ENCODE data around the gene ITPRID2. TPM values are rescaled to one million over a fixed set of nuclear protein-coding genes. Genes with fewer than 3 reads are reported as not detected.

The ITPRID2 gene
- total RNA-seq, 1 donor from 2014 or later = 100 TPM

DNA sequence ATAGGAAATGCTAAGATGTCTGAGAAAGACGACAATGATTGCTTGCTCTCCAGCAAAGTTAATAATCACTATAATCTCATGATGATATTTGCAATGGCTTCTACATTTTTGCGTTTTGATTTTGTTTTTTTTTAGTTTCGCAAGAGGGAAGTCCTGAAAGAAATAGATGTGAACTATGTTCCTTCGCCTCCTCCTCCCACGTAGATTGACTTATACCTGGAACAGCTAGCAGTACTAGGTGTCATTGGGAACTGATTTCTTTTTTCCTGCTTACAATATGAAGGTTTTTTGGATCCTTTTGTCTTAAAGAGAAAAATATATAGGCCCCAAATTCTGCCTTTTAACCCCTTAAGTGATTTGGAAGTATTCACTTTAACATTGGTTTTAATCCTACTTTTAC lies 26.7 kb downstream of the ITPRID2 start:
- TF ChIP-seq, protein P1, sequence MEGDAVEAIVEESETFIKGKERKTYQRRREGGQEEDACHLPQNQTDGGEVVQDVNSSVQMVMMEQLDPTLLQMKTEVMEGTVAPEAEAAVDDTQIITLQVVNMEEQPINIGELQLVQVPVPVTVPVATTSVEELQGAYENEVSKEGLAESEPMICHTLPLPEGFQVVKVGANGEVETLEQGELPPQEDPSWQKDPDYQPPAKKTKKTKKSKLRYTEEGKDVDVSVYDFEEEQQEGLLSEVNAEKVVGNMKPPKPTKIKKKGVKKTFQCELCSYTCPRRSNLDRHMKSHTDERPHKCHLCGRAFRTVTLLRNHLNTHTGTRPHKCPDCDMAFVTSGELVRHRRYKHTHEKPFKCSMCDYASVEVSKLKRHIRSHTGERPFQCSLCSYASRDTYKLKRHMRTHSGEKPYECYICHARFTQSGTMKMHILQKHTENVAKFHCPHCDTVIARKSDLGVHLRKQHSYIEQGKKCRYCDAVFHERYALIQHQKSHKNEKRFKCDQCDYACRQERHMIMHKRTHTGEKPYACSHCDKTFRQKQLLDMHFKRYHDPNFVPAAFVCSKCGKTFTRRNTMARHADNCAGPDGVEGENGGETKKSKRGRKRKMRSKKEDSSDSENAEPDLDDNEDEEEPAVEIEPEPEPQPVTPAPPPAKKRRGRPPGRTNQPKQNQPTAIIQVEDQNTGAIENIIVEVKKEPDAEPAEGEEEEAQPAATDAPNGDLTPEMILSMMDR (IDR thresholded peaks at IDR 0.05) = no peak
- Mint-ChIP-seq H3K36me3 (ENCODE audit: unreplicated experiment) (peaks cover 72% of the 10 kb centered on the region), H3K27ac (ENCODE audit: unreplicated experiment) (no peak overlapping the region), H3K9me3 (ENCODE audit: unreplicated experiment) (no peaks in the 10 kb centered on the region), H3K4me3 (ENCODE audit: unreplicated experiment) (no peak overlapping the region), H3K4me1 (ENCODE audit: unreplicated experiment) (peaks cover 8% of the 10 kb centered on the region), H3K27me3 (ENCODE audit: unreplicated experiment) (no peaks in the 10 kb centered on the region)
- DNase-seq (ENCODE audit: extremely low spot score, unreplicated experiment) = no peak

DNA sequence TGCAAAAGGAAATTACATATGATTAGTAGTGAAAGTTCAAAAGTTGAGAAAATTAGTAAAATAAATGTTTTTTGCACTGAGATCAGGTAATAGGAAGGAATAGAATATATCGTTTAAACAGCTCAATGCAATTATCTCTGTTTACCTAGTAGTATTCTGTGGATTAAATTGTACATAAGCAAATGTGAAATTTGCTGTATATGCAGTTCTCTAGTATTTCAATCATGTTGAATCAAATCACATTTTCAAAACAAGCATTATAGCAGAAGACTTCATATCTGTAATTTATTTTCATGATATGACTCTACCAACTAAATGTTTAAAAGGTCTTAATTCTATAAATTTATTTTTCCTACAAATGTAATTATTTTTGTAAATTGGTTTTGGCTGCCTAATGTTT lies 31.6 kb downstream of the ITPRID2 start:
- H3K4me3 Mint-ChIP-seq (ENCODE audit: unreplicated experiment) = no peak overlapping the region
- H3K9me3 Mint-ChIP-seq (ENCODE audit: unreplicated experiment) = no peaks in the 10 kb centered on the region
- peaks cover 55% of the 10 kb centered on the region for H3K36me3 Mint-ChIP-seq (ENCODE audit: unreplicated experiment)
- H3K4me1 Mint-ChIP-seq (ENCODE audit: unreplicated experiment) = no peaks in the 10 kb centered on the region
- H3K27ac Mint-ChIP-seq (ENCODE audit: unreplicated experiment) = no peak overlapping the region
- DNase-seq (ENCODE audit: extremely low spot score, unreplicated experiment) = no peak
- TF ChIP-seq, protein P1 (IDR thresholded peaks at IDR 0.05) = no peak
- no peaks in the 10 kb centered on the region for H3K27me3 Mint-ChIP-seq (ENCODE audit: unreplicated experiment)

DNA sequence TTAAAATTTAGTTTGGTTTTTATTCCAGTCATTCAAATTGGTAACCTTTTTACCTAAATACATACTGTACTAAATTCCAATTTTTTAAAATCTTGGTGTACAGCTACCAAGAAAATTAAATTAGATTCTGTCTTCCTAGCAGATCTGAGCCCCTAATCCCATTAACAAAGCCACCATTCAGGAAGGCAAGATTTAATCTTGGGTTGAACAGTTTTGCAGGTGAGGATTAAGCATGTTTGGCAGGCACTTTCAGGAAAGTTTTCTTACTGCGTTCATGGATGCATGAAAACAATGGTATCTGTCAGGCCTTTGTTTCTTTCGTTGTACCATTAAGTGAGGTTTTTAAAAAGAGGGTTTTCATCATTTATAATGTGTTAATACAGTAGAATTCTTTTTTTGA lies 32.8 kb downstream of the ITPRID2 start:
- H3K27me3 Mint-ChIP-seq (ENCODE audit: unreplicated experiment) = no peaks in the 10 kb centered on the region
- no peak for DNase-seq (ENCODE audit: extremely low spot score, unreplicated experiment)
- no peak overlapping the region for H3K27ac Mint-ChIP-seq (ENCODE audit: unreplicated experiment)
- no peaks in the 10 kb centered on the region for H3K4me1 Mint-ChIP-seq (ENCODE audit: unreplicated experiment)
- no peak overlapping the region for H3K4me3 Mint-ChIP-seq (ENCODE audit: unreplicated experiment)
- H3K9me3 Mint-ChIP-seq (ENCODE audit: unreplicated experiment) = no peaks in the 10 kb centered on the region
- TF ChIP-seq, protein P1 (IDR thresholded peaks at IDR 0.05) = no peak
- peaks cover 45% of the 10 kb centered on the region for H3K36me3 Mint-ChIP-seq (ENCODE audit: unreplicated experiment)

GRCh38 chr2:181934694-181935093 lies 43.2 kb downstream of the ITPRID2 start:
- TF ChIP-seq, protein P1 (IDR thresholded peaks at IDR 0.05) = no peak
- peaks cover 2% of the 10 kb centered on the region for H3K4me1 Mint-ChIP-seq (ENCODE audit: unreplicated experiment)
- no peak for DNase-seq (ENCODE audit: extremely low spot score, unreplicated experiment)
- H3K9me3 Mint-ChIP-seq (ENCODE audit: unreplicated experiment) = no peaks in the 10 kb centered on the region
- H3K27ac Mint-ChIP-seq (ENCODE audit: unreplicated experiment) = no peak overlapping the region
- H3K27me3 Mint-ChIP-seq (ENCODE audit: unreplicated experiment) = no peaks in the 10 kb centered on the region
- H3K4me3 Mint-ChIP-seq (ENCODE audit: unreplicated experiment) = no peak overlapping the region
- H3K36me3 Mint-ChIP-seq (ENCODE audit: unreplicated experiment) = peaks cover 15% of the 10 kb centered on the region

GRCh38 chr2:181937473-181937872 lies 45.9 kb downstream of the ITPRID2 start:
- peaks cover under 1% of the 10 kb centered on the region for H3K36me3 Mint-ChIP-seq (ENCODE audit: unreplicated experiment)
- DNase-seq (ENCODE audit: extremely low spot score, unreplicated experiment) = no peak
- no peak overlapping the region for H3K4me3 Mint-ChIP-seq (ENCODE audit: unreplicated experiment)
- no peaks in the 10 kb centered on the region for H3K27me3 Mint-ChIP-seq (ENCODE audit: unreplicated experiment)
- peaks cover 2% of the 10 kb centered on the region for H3K4me1 Mint-ChIP-seq (ENCODE audit: unreplicated experiment)
- TF ChIP-seq, protein P1 (IDR thresholded peaks at IDR 0.05) = no peak
- H3K27ac Mint-ChIP-seq (ENCODE audit: unreplicated experiment) = no peak overlapping the region
- no peaks in the 10 kb centered on the region for H3K9me3 Mint-ChIP-seq (ENCODE audit: unreplicated experiment)

All from osteocyte (in vitro differentiated cells).